Fibroblast of villous mesenchyme (primary cell): ENCODE data around the gene COBL. TPM values are rescaled to one million over a fixed set of nuclear protein-coding genes. Genes with fewer than 3 reads are reported as not detected.

Experiments
- DNase-seq: peaks from one replicate; pipeline ENCODE4 v3.0.0-alpha.2; 2010; ENCODE audit warnings: low read depth
- H3K4me3 ChIP-seq: 2 replicates; pipeline ENCODE4 v1.5.1; 2011; ENCODE audit warnings: low read depth, mild to moderate bottlenecking, low read length
- CTCF ChIP-seq: IDR thresholded peaks from 2 replicates; pipeline ENCODE4 v1.5.1; 2012; ENCODE audit warnings: low read depth, mild to moderate bottlenecking, low read length; ENCODE audit not compliant: insufficient read depth
- total RNA-seq: library from RNA; depleted of rRNA; stranded (reverse); fragments of >200 nt; gene quantifications from 2 replicates; pipeline ENCODE4 v1.2.3, GENCODE V29; 2012

The COBL gene
- total RNA-seq, 1 donor: not detected

DNA sequence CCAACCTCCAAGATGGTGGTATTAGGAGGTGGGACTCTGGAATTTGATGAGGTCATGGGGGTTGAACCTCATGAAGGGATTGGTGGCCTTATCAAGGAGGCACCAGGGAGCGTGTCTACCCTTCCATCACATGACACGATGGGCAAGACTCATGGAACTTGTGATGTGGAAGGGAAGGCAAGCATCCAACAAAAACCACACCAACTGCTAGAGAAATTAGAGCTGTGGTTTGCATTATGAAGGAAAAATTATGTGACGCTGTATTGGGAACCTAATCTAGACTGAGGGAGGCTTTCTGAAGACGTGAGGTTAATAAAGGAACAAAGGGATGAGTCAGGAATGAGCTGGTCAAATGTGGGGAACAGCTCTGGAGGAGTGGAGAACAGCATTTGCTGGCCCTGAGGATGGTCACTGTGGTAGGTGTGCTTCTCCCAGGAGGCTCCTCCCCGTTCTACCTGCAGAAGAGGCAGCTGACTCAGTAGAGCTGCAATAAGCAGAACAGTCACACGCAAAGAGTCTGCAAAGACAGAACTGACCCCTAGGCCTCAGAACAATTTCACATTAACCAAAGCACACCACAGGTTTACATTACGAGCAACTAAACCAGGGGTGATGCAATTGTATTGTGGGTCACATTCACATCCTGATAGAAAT, 297.3 kb downstream of the COBL start:
- H3K4me3 ChIP-seq: no peak overlapping the region
- TF ChIP-seq CTCF: no peak
- peak; percentile 91 for DNase-seq

DNA sequence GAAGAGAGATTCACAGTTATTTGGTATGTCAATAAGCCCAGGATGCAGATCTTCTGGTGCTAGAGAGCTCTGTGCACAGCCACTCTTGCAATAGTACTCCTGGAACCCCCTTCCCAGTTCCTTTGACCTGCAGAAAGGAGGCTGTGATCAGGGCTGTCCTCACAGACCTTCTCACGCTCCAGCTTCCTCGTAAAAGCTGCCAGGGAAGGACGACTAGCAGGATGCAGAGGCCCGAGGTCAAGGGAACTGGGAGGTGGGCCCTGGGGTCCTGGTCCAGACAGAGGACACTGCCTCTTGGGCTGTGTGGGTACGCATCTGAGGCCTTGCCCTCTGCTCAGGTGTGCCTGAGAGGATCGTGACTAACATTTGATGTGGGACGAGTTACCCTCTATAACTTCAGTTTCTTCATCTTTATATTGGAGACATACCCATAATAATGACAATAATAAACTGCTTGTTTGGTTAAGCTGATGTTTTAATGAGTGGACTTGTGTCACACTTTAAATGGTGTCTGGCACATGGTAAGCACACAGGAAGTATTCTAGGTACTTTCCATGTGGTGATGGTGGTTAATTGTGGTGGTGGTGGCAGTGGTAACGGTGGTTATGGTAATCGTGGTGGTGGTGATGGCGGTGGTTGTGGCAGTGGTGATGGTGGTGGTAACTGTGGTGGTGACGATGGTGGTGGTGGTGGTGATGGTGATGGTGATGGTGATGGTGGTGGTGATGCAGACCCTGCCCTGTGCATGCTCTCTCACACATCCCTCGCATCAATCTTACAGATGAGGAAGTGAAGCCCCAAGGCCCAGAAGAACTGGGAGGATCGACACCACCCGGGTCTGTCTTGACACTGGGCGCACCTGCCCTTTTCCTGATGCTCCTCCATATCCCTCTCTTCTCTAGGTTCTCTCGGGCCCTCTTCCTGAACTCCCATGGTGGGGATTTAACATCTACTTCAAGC, 298.8 kb downstream of the COBL start:
- no peak overlapping the region for H3K4me3 ChIP-seq
- TF ChIP-seq CTCF: no peak
- no peak for DNase-seq

- no peak overlapping the region for H3K4me3 ChIP-seq
- DNase-seq: no peak
- no peak for TF ChIP-seq CTCF
Observed at GRCh38 chr7:51016546-51016945, 300.1 kb downstream of the COBL start.

GRCh38 chr7:51015581-51015980, 301.0 kb downstream of the COBL start:
- DNase-seq: no peak
- no peak overlapping the region for H3K4me3 ChIP-seq
- TF ChIP-seq CTCF: no peak

DNA sequence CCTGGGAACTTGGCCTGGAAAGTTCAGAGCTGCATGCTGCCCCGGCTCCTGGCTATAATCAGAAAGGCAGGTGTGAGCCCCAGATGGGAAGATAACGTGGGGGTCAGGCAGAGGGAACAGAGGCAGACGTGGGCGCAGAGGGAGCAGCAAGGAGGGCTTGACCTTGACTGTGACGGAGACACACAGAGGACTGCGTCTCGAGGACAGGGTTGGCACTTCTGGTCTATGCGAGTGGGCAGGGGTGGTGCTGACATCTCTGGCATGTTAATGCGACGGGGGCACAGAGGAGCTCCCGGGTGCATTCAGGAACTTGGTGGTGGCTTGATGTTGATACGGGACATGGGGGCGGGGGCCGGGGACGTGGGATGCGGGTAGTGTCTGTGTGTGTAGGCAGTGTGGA, 301.8 kb downstream of the COBL start:
- no peak for DNase-seq
- H3K4me3 ChIP-seq: no peak overlapping the region
- no peak for TF ChIP-seq CTCF

GRCh38 chr7:51013861-51014511, 302.6 kb downstream of the COBL start:
- H3K4me3 ChIP-seq: no peak overlapping the region
- DNase-seq: no peak
- no peak for TF ChIP-seq CTCF
